ENCODE measurements around the gene FOXB2.

GRCh38 chr9:76980566-76980965 lies 38.9 kb upstream of the FOXB2 start:
- TF ChIP-seq CTCF (IDR thresholded peaks at IDR 0.05) (no peak), EP300 (IDR thresholded peaks at IDR 0.05) (no peak)

Measured in ovary (tissue), 3 donors.